ENCODE results near the gene POLD4.

The POLD4 gene

GRCh38 chr11:67304511-67305113 is 48.7 kb downstream of the POLD4 start:
- Histone ChIP-seq H3K36me3 (ENCODE audit: control insufficient read depth, insufficient read depth, low read length) (peaks cover 25% of the 10 kb centered on the region), H3K27me3 (ENCODE audit: control insufficient read depth, insufficient read depth, low read length) (no peaks in the 10 kb centered on the region), H3K9me3 (ENCODE audit: control insufficient read depth, low read length) (no peaks in the 10 kb centered on the region), H3K4me1 (ENCODE audit: control insufficient read depth, insufficient read depth, low read length) (peaks cover 25% of the 10 kb centered on the region), H3K9ac (ENCODE audit: low read length) (peak overlapping the region; percentile 89), H3K4me3 (ENCODE audit: low read length) (peak overlapping the region; percentile 87)

GRCh38 chr11:67303835-67304411 is 49.4 kb downstream of the POLD4 start:
- peaks cover 27% of the 10 kb centered on the region for H3K36me3 ChIP-seq (ENCODE audit: control insufficient read depth, insufficient read depth, low read length)

GRCh38 chr11:67303132-67303834 is 50.1 kb downstream of the POLD4 start, which contains the start of gene SSH3:
SSH3 (plus strand) TSS chr11:67303530; CDS start chr11:67303626, 96 bp downstream.
- H3K4me3 ChIP-seq (ENCODE audit: low read length), result peak within 1 kb of the TSS; percentile 87
- no peaks in the 10 kb centered on the region for H3K27me3 ChIP-seq (ENCODE audit: control insufficient read depth, insufficient read depth, low read length)
- peaks cover 28% of the 10 kb centered on the region for H3K36me3 ChIP-seq (ENCODE audit: control insufficient read depth, insufficient read depth, low read length)
- H3K9ac ChIP-seq (ENCODE audit: low read length), result peak within 1 kb of the TSS; percentile 89
- H3K4me1 ChIP-seq (ENCODE audit: control insufficient read depth, insufficient read depth, low read length), result peaks cover 25% of the 10 kb centered on the region
- no peaks in the 10 kb centered on the region for H3K9me3 ChIP-seq (ENCODE audit: control insufficient read depth, low read length)

More at GRCh38 chr11:67303835-67304411, 49.4 kb downstream of the POLD4 start:
- H3K4me1 ChIP-seq (ENCODE audit: control insufficient read depth, insufficient read depth, low read length), result peaks cover 25% of the 10 kb centered on the region
- H3K27me3 ChIP-seq (ENCODE audit: control insufficient read depth, insufficient read depth, low read length), result no peaks in the 10 kb centered on the region
- H3K4me3 ChIP-seq (ENCODE audit: low read length), result peak overlapping the region; percentile 87
- no peaks in the 10 kb centered on the region for H3K9me3 ChIP-seq (ENCODE audit: control insufficient read depth, low read length)
- peak overlapping the region; percentile 89 for H3K9ac ChIP-seq (ENCODE audit: low read length)

DNA sequence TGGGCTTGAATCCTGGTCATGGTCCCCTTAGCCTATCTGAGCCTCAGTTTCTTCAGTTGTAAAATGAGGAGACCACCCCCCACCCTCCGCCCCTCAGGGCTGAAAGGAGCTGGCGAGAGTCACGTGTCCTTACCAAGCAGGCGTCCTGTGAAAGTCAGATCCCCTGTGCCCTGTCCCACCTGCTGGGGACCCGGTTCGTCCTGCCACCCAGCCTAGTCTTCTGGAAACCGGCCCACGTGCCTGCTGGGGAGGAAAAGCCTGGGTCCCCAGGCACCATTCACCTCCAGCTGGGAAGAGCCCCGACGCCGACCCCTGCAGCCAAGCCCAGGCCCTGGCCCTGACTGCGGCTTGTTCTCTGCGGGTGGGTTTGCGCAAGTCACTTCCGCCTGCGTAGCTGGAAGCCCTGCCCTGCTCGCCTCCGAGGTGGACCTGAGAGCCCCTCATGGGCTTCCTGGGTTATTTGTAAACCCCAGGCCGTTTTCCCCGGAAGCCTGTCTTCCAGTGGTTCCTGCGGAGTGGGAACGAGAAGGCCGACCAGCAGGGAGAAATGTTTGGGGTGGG is 50.7 kb downstream of the POLD4 start:
- H3K27me3 ChIP-seq (ENCODE audit: control insufficient read depth, insufficient read depth, low read length), result no peaks in the 10 kb centered on the region
- H3K36me3 ChIP-seq (ENCODE audit: control insufficient read depth, insufficient read depth, low read length), result peaks cover 24% of the 10 kb centered on the region
- peak overlapping the region; percentile 87 for H3K4me3 ChIP-seq (ENCODE audit: low read length)
- H3K9ac ChIP-seq (ENCODE audit: low read length), result peak overlapping the region; percentile 89
- H3K9me3 ChIP-seq (ENCODE audit: control insufficient read depth, low read length), result no peaks in the 10 kb centered on the region
- peaks cover 25% of the 10 kb centered on the region for H3K4me1 ChIP-seq (ENCODE audit: control insufficient read depth, insufficient read depth, low read length)

DNA sequence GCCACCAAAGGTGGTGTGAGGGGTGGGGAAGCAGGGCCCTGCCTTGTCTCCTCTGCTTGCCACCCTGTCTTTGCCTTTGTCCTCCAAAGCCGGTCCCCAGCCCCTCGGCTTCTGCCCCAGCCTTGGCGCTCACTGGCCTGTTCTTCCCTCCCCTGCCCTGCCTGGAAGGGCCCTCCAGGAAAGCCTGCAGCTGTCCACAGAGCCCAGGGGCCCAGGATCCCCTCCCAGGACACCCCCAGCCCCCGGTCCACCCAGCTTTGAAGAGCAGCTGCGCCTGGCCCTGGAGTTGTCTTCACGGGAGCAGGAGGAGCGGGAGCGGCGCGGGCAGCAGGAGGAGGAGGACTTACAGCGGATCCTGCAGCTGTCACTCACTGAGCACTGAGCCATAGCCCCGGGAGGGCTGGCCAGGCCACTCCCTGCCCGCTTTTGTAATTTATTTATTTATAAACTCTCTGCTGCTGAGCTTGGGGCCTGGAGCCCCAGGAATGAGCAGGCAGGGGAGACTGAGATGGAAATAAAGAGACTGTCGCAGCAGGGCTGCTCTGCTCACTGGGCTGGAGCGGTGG is 51.3 kb downstream of the POLD4 start:
- H3K36me3 ChIP-seq (ENCODE audit: control insufficient read depth, insufficient read depth, low read length), result peaks cover 18% of the 10 kb centered on the region
- no peaks in the 10 kb centered on the region for H3K27me3 ChIP-seq (ENCODE audit: control insufficient read depth, insufficient read depth, low read length)
- H3K4me1 ChIP-seq (ENCODE audit: control insufficient read depth, insufficient read depth, low read length), result peaks cover 25% of the 10 kb centered on the region
- peak overlapping the region; percentile 89 for H3K9ac ChIP-seq (ENCODE audit: low read length)
- H3K9me3 ChIP-seq (ENCODE audit: control insufficient read depth, low read length), result no peaks in the 10 kb centered on the region
- no peak overlapping the region for H3K4me3 ChIP-seq (ENCODE audit: low read length)

- peaks cover 25% of the 10 kb centered on the region for H3K4me1 ChIP-seq (ENCODE audit: control insufficient read depth, insufficient read depth, low read length)
- no peaks in the 10 kb centered on the region for H3K27me3 ChIP-seq (ENCODE audit: control insufficient read depth, insufficient read depth, low read length)
- H3K36me3 ChIP-seq (ENCODE audit: control insufficient read depth, insufficient read depth, low read length), result peaks cover 15% of the 10 kb centered on the region
- no peaks in the 10 kb centered on the region for H3K9me3 ChIP-seq (ENCODE audit: control insufficient read depth, low read length)
- H3K9ac ChIP-seq (ENCODE audit: low read length), result no peak overlapping the region
- H3K4me3 ChIP-seq (ENCODE audit: low read length), result no peak overlapping the region
Observed at GRCh38 chr11:67301313-67301921, 51.9 kb downstream of the POLD4 start.

Data from mucosa of stomach (tissue), 1 donor.